GM23338 (cell line): ENCODE measurements around the gene LSM14A.

Source experiments
- CREB1 ChIP-seq: fragments of 250-450 bp; sonication (Bioruptor Pico); IDR thresholded peaks from 2 replicates; pipeline ENCODE4 v1.5.0; 2020; ENCODE audit warnings: low read depth, mild to moderate bottlenecking, moderate library complexity
- CTCF ChIP-seq, 2 experiments: fragments of 200-600 bp in 1 of 2; sonication (generic) in 1 of 2; conservative IDR thresholded peaks; 2 replicates each; pipeline versions ENCODE4 v1.5.1 to v1.6.1; 2016 to 2017; ENCODE audit warnings: antibody characterized with exemption in 2 of 2, low read depth in 2 of 2, mild to moderate bottlenecking in 2 of 2, moderate library complexity in 1 of 2
- EZH2 ChIP-seq: fragments of 200-600 bp; sonication (generic); IDR thresholded peaks from one replicate; pipeline ENCODE4 v1.8.0; 2017; ENCODE audit warnings: antibody characterized with exemption, mild to moderate bottlenecking, low read depth; ENCODE audit not compliant: unreplicated experiment
- EZH2phosphoT487 ChIP-seq: fragments of 200-600 bp; sonication (generic); IDR thresholded peaks from one replicate; pipeline ENCODE4 v1.8.1; 2018; ENCODE audit warnings: antibody characterized with exemption; ENCODE audit not compliant: unreplicated experiment
- JUNB ChIP-seq: IDR thresholded peaks from one replicate; pipeline ENCODE4 v1.6.1; 2016; ENCODE audit warnings: antibody characterized with exemption; ENCODE audit not compliant: unreplicated experiment
- NANOG ChIP-seq: IDR thresholded peaks from 2 replicates; pipeline ENCODE4 v1.6.1; 2016; ENCODE audit warnings: antibody characterized with exemption, borderline replicate concordance
- POLR2AphosphoS5 ChIP-seq: IDR thresholded peaks from 2 replicates; pipeline ENCODE4 v1.6.1; 2016; ENCODE audit warnings: antibody characterized with exemption, low read depth
- STAT1 ChIP-seq: IDR thresholded peaks from one replicate; pipeline ENCODE4 v1.6.1; 2016; ENCODE audit warnings: antibody characterized with exemption; ENCODE audit not compliant: unreplicated experiment
- ZNF114 ChIP-seq: fragments of 250-450 bp; sonication (Bioruptor Pico); IDR thresholded peaks from 2 replicates; pipeline ENCODE4 v1.5.0; 2020; ENCODE audit warnings: mild to moderate bottlenecking, moderate library complexity
- ZNF331 ChIP-seq: fragments of 250-450 bp; sonication (Bioruptor Pico); IDR thresholded peaks from 2 replicates; pipeline ENCODE4 v1.5.0; 2020; ENCODE audit warnings: low read depth, mild to moderate bottlenecking, moderate library complexity
- ZNF462 ChIP-seq: fragments of 250-450 bp; sonication (Bioruptor Pico); IDR thresholded peaks from 2 replicates; pipeline ENCODE4 v1.5.0; 2020; ENCODE audit warnings: mild to moderate bottlenecking, moderate library complexity
- TF ChIP-seq, protein P1 (sequence below): IDR thresholded peaks from one replicate; pipeline ENCODE4 v1.6.1; 2018; ENCODE audit warnings: antibody characterized with exemption; ENCODE audit not compliant: unreplicated experiment
- TF ChIP-seq, protein P2 (sequence below): IDR thresholded peaks from 2 replicates; pipeline ENCODE4 v1.6.1; 2016; ENCODE audit warnings: antibody characterized with exemption

GRCh38 chr19:34178274-34178610, 5.9 kb downstream of the LSM14A start:
- no peak for TF ChIP-seq CTCF (conservative IDR thresholded peaks at IDR 0.05; ENCODE audit: low read depth in 2 of 2)
- TF ChIP-seq POLR2AphosphoS5, result no peak
- TF ChIP-seq CREB1, result no peak
- no peak for TF ChIP-seq EZH2phosphoT487
- no peak for TF ChIP-seq EZH2
- TF ChIP-seq, protein P1, sequence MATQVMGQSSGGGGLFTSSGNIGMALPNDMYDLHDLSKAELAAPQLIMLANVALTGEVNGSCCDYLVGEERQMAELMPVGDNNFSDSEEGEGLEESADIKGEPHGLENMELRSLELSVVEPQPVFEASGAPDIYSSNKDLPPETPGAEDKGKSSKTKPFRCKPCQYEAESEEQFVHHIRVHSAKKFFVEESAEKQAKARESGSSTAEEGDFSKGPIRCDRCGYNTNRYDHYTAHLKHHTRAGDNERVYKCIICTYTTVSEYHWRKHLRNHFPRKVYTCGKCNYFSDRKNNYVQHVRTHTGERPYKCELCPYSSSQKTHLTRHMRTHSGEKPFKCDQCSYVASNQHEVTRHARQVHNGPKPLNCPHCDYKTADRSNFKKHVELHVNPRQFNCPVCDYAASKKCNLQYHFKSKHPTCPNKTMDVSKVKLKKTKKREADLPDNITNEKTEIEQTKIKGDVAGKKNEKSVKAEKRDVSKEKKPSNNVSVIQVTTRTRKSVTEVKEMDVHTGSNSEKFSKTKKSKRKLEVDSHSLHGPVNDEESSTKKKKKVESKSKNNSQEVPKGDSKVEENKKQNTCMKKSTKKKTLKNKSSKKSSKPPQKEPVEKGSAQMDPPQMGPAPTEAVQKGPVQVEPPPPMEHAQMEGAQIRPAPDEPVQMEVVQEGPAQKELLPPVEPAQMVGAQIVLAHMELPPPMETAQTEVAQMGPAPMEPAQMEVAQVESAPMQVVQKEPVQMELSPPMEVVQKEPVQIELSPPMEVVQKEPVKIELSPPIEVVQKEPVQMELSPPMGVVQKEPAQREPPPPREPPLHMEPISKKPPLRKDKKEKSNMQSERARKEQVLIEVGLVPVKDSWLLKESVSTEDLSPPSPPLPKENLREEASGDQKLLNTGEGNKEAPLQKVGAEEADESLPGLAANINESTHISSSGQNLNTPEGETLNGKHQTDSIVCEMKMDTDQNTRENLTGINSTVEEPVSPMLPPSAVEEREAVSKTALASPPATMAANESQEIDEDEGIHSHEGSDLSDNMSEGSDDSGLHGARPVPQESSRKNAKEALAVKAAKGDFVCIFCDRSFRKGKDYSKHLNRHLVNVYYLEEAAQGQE, result no peak
- TF ChIP-seq JUNB, result no peak
- TF ChIP-seq ZNF331 (CRISPR knock-in tag), result no peak
- TF ChIP-seq, protein P2, sequence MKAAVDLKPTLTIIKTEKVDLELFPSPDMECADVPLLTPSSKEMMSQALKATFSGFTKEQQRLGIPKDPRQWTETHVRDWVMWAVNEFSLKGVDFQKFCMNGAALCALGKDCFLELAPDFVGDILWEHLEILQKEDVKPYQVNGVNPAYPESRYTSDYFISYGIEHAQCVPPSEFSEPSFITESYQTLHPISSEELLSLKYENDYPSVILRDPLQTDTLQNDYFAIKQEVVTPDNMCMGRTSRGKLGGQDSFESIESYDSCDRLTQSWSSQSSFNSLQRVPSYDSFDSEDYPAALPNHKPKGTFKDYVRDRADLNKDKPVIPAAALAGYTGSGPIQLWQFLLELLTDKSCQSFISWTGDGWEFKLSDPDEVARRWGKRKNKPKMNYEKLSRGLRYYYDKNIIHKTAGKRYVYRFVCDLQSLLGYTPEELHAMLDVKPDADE, result no peak
- no peak for TF ChIP-seq NANOG
- no peak for TF ChIP-seq ZNF114
- no peak for TF ChIP-seq STAT1
- no peak for TF ChIP-seq ZNF462 (CRISPR knock-in tag)
